ENCODE results near the gene NLRC4.
"Not testable (repeated sequence)": the region's sequence is repeated elsewhere in the genome, so short reads cannot be mapped to it uniquely, and the experiment has no call there.

GRCh38 chr2:32293966-32294562 is 29.4 kb upstream of the NLRC4 start:
- TF ChIP-seq CTCF (conservative IDR thresholded peaks at IDR 0.05; ENCODE audit: low read depth, low read length); EZH2 (IDR thresholded peaks at IDR 0.05; ENCODE audit: borderline replicate concordance, low read depth, low read length, poor library complexity, severe bottlenecking): not testable (repeated sequence)

Data from A673 (cell line).